ENCODE results near the gene LMOD2. TPM values are rescaled to one million over a fixed set of nuclear protein-coding genes. Genes with fewer than 3 reads are reported as not detected.
A peak's percentile ranks its signal among the peaks of the same experiment; 100 is the strongest.

LMOD2 gene
- total and polyA plus RNA-seq, 4 experiments from 2014 or later: 0.17 TPM; not detected in 3

GRCh38 chr7:123681561-123681960, 25.9 kb downstream of the LMOD2 start:
- CTCF ChIA-PET (ENCODE audit: partially characterized antibody): interaction anchor here (1.0 to 2.5 kb wide), 8 partner anchors 9 to 189 kb away, joined by 3 to 42 read pairs (median 4); partner anchors contain the start of gene WASL
- Mint-ChIP-seq H3K27ac (no peak overlapping the region), H3K4me1 (no peaks in the 10 kb centered on the region)

GRCh38 chr7:123682690-123683089, 27.0 kb downstream of the LMOD2 start:
- Mint-ChIP-seq H3K4me3 (no peak overlapping the region), H3K4me1 (peaks cover 0 to 4% (median 0%) of the 10 kb centered on the region in 4 donors), H3K27ac (no peak overlapping the region), H3K9me3 (no peaks in the 10 kb centered on the region), H3K27me3 (no peaks in the 10 kb centered on the region), H3K36me3 (peaks cover 19 to 35% of the 10 kb centered on the region in 2 donors)
- no peaks in the 10 kb centered on the region for H3K9me3 ChIP-seq (ENCODE audit: control insufficient read depth in 1 of 2, low read length in 2 of 2)
- H3K4me1 ChIP-seq (ENCODE audit: insufficient read depth, low read length): no peaks in the 10 kb centered on the region
- ChIA-PET CTCF (ENCODE audit: partially characterized antibody) (interaction anchor here (1.0 to 2.5 kb wide), 9 partner anchors 9 to 186 kb away, joined by 3 to 42 read pairs (median 6); partner anchors contain the start of genes NDUFA5 and WASL), POLR2A (ENCODE audit: partially characterized antibody) (no interaction called here)
- DNase-seq: peak; percentile 27 to 34 (median 29)
- no peak overlapping the region for H3K27ac ChIP-seq (ENCODE audit: low read depth, low read length)
- peaks cover 9% of the 10 kb centered on the region for H3K36me3 ChIP-seq (ENCODE audit: insufficient read depth, low read length)
- H3K27me3 ChIP-seq (ENCODE audit: insufficient read depth, low read length): no peaks in the 10 kb centered on the region
- intact Hi-C loops (cut with micrococcal nuclease): loop anchor here (1.0 to 5.0 kb wide), 3 partner anchors 183 to 1175 kb away; no protein-coding TSS in a partner anchor
- H3K4me3 ChIP-seq (ENCODE audit: low read length in 2 of 2): no peak overlapping the region

More at GRCh38 chr7:123681561-123681960, 25.9 kb downstream of the LMOD2 start:
- peaks cover 9% of the 10 kb centered on the region for H3K36me3 ChIP-seq (ENCODE audit: insufficient read depth, low read length)
- H3K9me3 Mint-ChIP-seq: no peaks in the 10 kb centered on the region
- H3K4me3 ChIP-seq (ENCODE audit: low read length in 2 of 2): no peak overlapping the region
- H3K9me3 ChIP-seq (ENCODE audit: control insufficient read depth in 1 of 2, low read length in 2 of 2): no peaks in the 10 kb centered on the region
- H3K4me3 Mint-ChIP-seq: no peak overlapping the region
- POLR2A ChIA-PET (ENCODE audit: partially characterized antibody): no interaction called here
- H3K4me1 ChIP-seq (ENCODE audit: insufficient read depth, low read length): no peaks in the 10 kb centered on the region
- H3K27me3 ChIP-seq (ENCODE audit: insufficient read depth, low read length): no peaks in the 10 kb centered on the region
- intact Hi-C loops (cut with micrococcal nuclease): loop anchor here (5.0 kb wide), 1 partner anchor 1176 kb away; no protein-coding TSS in a partner anchor
- peaks cover 15 to 26% of the 10 kb centered on the region in 2 donors for H3K36me3 Mint-ChIP-seq
- DNase-seq: no peak
- H3K27ac ChIP-seq (ENCODE audit: low read depth, low read length): no peak overlapping the region
- H3K27me3 Mint-ChIP-seq: no peaks in the 10 kb centered on the region

GRCh38 chr7:123687161-123687560, 31.5 kb downstream of the LMOD2 start:
- peak overlapping the region in 1 of 8 donors; percentile 7 for H3K4me3 Mint-ChIP-seq
- no peak for DNase-seq
- intact Hi-C loops (cut with micrococcal nuclease): no loop called here
- CTCF ChIA-PET (ENCODE audit: partially characterized antibody): interaction anchor here (1.4 kb wide), 1 partner anchor 178 kb away, joined by 4 read pairs; no protein-coding TSS in a partner anchor
- Histone ChIP-seq H3K9me3 (ENCODE audit: control insufficient read depth in 1 of 2, low read length in 2 of 2) (no peaks in the 10 kb centered on the region), H3K36me3 (ENCODE audit: insufficient read depth, low read length) (peaks cover 13% of the 10 kb centered on the region), H3K4me3 (ENCODE audit: low read length in 2 of 2) (no peak overlapping the region), H3K27me3 (ENCODE audit: insufficient read depth, low read length) (no peaks in the 10 kb centered on the region), H3K4me1 (ENCODE audit: insufficient read depth, low read length) (no peaks in the 10 kb centered on the region), H3K27ac (ENCODE audit: low read depth, low read length) (no peak overlapping the region)
- H3K9me3 Mint-ChIP-seq: no peaks in the 10 kb centered on the region
- no peaks in the 10 kb centered on the region for H3K27me3 Mint-ChIP-seq
- H3K4me1 Mint-ChIP-seq: peaks cover 0 to 4% (median 0%) of the 10 kb centered on the region in 4 donors
- peaks cover 21 to 49% of the 10 kb centered on the region in 2 donors for H3K36me3 Mint-ChIP-seq
- peak overlapping the region in 5 of 7 donors; percentile 14 to 87 (median 32) for H3K27ac Mint-ChIP-seq
- POLR2A ChIA-PET (ENCODE audit: partially characterized antibody): no interaction called here

- Histone ChIP-seq H3K9me3 (ENCODE audit: control insufficient read depth in 1 of 2, low read length in 2 of 2) (no peaks in the 10 kb centered on the region), H3K36me3 (ENCODE audit: insufficient read depth, low read length) (peaks cover 12% of the 10 kb centered on the region), H3K27me3 (ENCODE audit: insufficient read depth, low read length) (no peaks in the 10 kb centered on the region), H3K4me3 (ENCODE audit: low read length in 2 of 2) (no peak overlapping the region), H3K27ac (ENCODE audit: low read depth, low read length) (no peak overlapping the region), H3K4me1 (ENCODE audit: insufficient read depth, low read length) (no peaks in the 10 kb centered on the region)
- Mint-ChIP-seq H3K9me3 (no peaks in the 10 kb centered on the region), H3K36me3 (peaks cover 27 to 53% of the 10 kb centered on the region in 2 donors), H3K4me1 (peaks cover 0 to 4% (median 0%) of the 10 kb centered on the region in 4 donors), H3K27ac (peak overlapping the region in 1 of 7 donors; percentile 32), H3K27me3 (no peaks in the 10 kb centered on the region), H3K4me3 (no peak overlapping the region)
- CTCF ChIA-PET (ENCODE audit: partially characterized antibody): no interaction called here
- DNase-seq: no peak
- intact Hi-C loops (cut with micrococcal nuclease): no loop called here
- POLR2A ChIA-PET (ENCODE audit: partially characterized antibody): no interaction called here
Measured at GRCh38 chr7:123687727-123688126, 32.1 kb downstream of the LMOD2 start.

GRCh38 chr7:123689250-123689649, 33.6 kb downstream of the LMOD2 start:
- Histone ChIP-seq H3K9me3 (ENCODE audit: control insufficient read depth in 1 of 2, low read length in 2 of 2) (no peaks in the 10 kb centered on the region), H3K4me1 (ENCODE audit: insufficient read depth, low read length) (no peaks in the 10 kb centered on the region), H3K27ac (ENCODE audit: low read depth, low read length) (no peak overlapping the region), H3K27me3 (ENCODE audit: insufficient read depth, low read length) (no peaks in the 10 kb centered on the region), H3K36me3 (ENCODE audit: insufficient read depth, low read length) (peaks cover 12% of the 10 kb centered on the region), H3K4me3 (ENCODE audit: low read length in 2 of 2) (no peak overlapping the region)
- Mint-ChIP-seq H3K4me1 (peaks cover 0 to 4% (median 0%) of the 10 kb centered on the region in 4 donors), H3K27me3 (no peaks in the 10 kb centered on the region), H3K4me3 (no peak overlapping the region), H3K36me3 (peaks cover 24 to 47% of the 10 kb centered on the region in 2 donors), H3K27ac (no peak overlapping the region), H3K9me3 (no peaks in the 10 kb centered on the region)
- CTCF ChIA-PET (ENCODE audit: partially characterized antibody): interaction anchor here (0.8 to 3.9 kb wide), 3 partner anchors 12 to 176 kb away, joined by 3 to 17 read pairs (median 6); no protein-coding TSS in a partner anchor
- DNase-seq: no peak
- intact Hi-C loops (cut with micrococcal nuclease): no loop called here
- POLR2A ChIA-PET (ENCODE audit: partially characterized antibody): no interaction called here

- no peak for DNase-seq
- Histone ChIP-seq H3K9me3 (ENCODE audit: control insufficient read depth in 1 of 2, low read length in 2 of 2) (no peaks in the 10 kb centered on the region), H3K36me3 (ENCODE audit: insufficient read depth, low read length) (peaks cover 19% of the 10 kb centered on the region), H3K4me1 (ENCODE audit: insufficient read depth, low read length) (no peaks in the 10 kb centered on the region), H3K4me3 (ENCODE audit: low read length in 2 of 2) (no peak overlapping the region), H3K27me3 (ENCODE audit: insufficient read depth, low read length) (no peaks in the 10 kb centered on the region), H3K27ac (ENCODE audit: low read depth, low read length) (no peak overlapping the region)
- CTCF ChIA-PET (ENCODE audit: partially characterized antibody): interaction anchor here (3.1 to 3.9 kb wide), 2 partner anchors 9 to 11 kb away, joined by 17 to 18 read pairs; no protein-coding TSS in a partner anchor
- POLR2A ChIA-PET (ENCODE audit: partially characterized antibody): interaction anchor here (1.1 kb wide), 1 partner anchor 133 kb away, joined by 3 read pairs; the partner anchor contains the start of gene NDUFA5
- Mint-ChIP-seq H3K4me3 (no peak overlapping the region), H3K27ac (no peak overlapping the region), H3K27me3 (no peaks in the 10 kb centered on the region), H3K9me3 (no peaks in the 10 kb centered on the region), H3K4me1 (peaks cover 0 to 4% (median 0%) of the 10 kb centered on the region in 4 donors), H3K36me3 (peaks cover 32 to 49% of the 10 kb centered on the region in 2 donors)
- intact Hi-C loops (cut with micrococcal nuclease): no loop called here
Measured at GRCh38 chr7:123690550-123690949, 34.9 kb downstream of the LMOD2 start.

GRCh38 chr7:123692471-123692877, 36.8 kb downstream of the LMOD2 start:
- ChIA-PET POLR2A (ENCODE audit: partially characterized antibody) (interaction anchor here (0.6 kb wide), 1 partner anchor 18 kb away, joined by 3 read pairs; no protein-coding TSS in a partner anchor), CTCF (ENCODE audit: partially characterized antibody) (interaction anchor here (1.3 to 3.9 kb wide), 3 partner anchors 9 to 173 kb away, joined by 3 to 18 read pairs (median 17); no protein-coding TSS in a partner anchor)
- Histone ChIP-seq H3K4me3 (ENCODE audit: low read length in 2 of 2) (no peak overlapping the region), H3K36me3 (ENCODE audit: insufficient read depth, low read length) (peaks cover 19% of the 10 kb centered on the region), H3K27me3 (ENCODE audit: insufficient read depth, low read length) (no peaks in the 10 kb centered on the region), H3K4me1 (ENCODE audit: insufficient read depth, low read length) (no peaks in the 10 kb centered on the region), H3K27ac (ENCODE audit: low read depth, low read length) (no peak overlapping the region), H3K9me3 (ENCODE audit: control insufficient read depth in 1 of 2, low read length in 2 of 2) (no peaks in the 10 kb centered on the region)
- Mint-ChIP-seq H3K9me3 (no peaks in the 10 kb centered on the region), H3K27me3 (no peaks in the 10 kb centered on the region), H3K4me1 (no peaks in the 10 kb centered on the region), H3K27ac (peak overlapping the region in 1 of 7 donors; percentile 42), H3K36me3 (peaks cover 37 to 50% of the 10 kb centered on the region in 2 donors), H3K4me3 (no peak overlapping the region)
- DNase-seq: no peak
- intact Hi-C loops (cut with micrococcal nuclease): no loop called here

Data from CD4-positive, alpha-beta memory T cell (primary cell).